ENCODE data around the gene MTERF1. TPM values are rescaled to one million over a fixed set of nuclear protein-coding genes. Genes with fewer than 3 reads are reported as not detected.

The MTERF1 gene
- total RNA-seq, 1 experiment from 2014 or later, result 19.8 TPM

DNA sequence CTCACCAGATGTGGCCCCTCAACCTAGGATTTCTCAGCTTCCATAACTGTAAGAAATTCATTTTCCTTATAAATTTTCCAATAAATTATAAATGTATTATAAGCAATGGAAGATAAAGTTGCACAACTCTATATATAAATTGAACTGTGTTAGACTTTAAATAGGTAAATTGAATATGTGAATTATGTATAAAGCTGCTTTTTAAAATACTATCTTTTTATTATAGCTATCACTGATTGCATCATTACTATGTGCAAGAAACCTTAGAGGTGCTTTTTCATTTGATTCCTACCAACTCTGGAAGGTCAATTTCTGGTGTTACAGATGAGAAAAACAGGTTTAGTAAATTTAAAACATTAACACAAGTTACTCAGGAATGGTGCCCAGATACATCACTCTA, 8.4 kb downstream of the MTERF1 start:
- no peaks in the 10 kb centered on the region for H3K79me1 ChIP-seq (ENCODE audit: insufficient read depth, low read depth, low read length, poor library complexity, severe bottlenecking)
- no peak overlapping the region for H3K4me2 ChIP-seq (ENCODE audit: insufficient read depth, insufficient read length, low read length)
- H4K8ac ChIP-seq (replicated peaks; ENCODE audit: insufficient read length, low read depth, low read length), result no peak overlapping the region
- no peak overlapping the region for H3K23ac ChIP-seq (ENCODE audit: insufficient read length, low read depth, low read length)
- H3K18ac ChIP-seq (ENCODE audit: insufficient read length, low read depth, low read length), result no peak overlapping the region
- H2BK12ac ChIP-seq (ENCODE audit: insufficient read length, low read depth, low read length), result no peak overlapping the region
- TF ChIP-seq, protein P1, sequence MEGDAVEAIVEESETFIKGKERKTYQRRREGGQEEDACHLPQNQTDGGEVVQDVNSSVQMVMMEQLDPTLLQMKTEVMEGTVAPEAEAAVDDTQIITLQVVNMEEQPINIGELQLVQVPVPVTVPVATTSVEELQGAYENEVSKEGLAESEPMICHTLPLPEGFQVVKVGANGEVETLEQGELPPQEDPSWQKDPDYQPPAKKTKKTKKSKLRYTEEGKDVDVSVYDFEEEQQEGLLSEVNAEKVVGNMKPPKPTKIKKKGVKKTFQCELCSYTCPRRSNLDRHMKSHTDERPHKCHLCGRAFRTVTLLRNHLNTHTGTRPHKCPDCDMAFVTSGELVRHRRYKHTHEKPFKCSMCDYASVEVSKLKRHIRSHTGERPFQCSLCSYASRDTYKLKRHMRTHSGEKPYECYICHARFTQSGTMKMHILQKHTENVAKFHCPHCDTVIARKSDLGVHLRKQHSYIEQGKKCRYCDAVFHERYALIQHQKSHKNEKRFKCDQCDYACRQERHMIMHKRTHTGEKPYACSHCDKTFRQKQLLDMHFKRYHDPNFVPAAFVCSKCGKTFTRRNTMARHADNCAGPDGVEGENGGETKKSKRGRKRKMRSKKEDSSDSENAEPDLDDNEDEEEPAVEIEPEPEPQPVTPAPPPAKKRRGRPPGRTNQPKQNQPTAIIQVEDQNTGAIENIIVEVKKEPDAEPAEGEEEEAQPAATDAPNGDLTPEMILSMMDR (conservative IDR thresholded peaks at IDR 0.05), result no peak
- H3K4me3 Mint-ChIP-seq, result no peak overlapping the region
- H3K23me2 ChIP-seq (ENCODE audit: insufficient read length, low read depth, low read length, poor library complexity, severe bottlenecking), result no peaks in the 10 kb centered on the region
- no peaks in the 10 kb centered on the region for H3K4me1 Mint-ChIP-seq
- no peaks in the 10 kb centered on the region for H3K27me3 Mint-ChIP-seq (ENCODE audit: low read depth)
- H3K27me3 ChIP-seq (ENCODE audit: insufficient read depth, low read length), result no peaks in the 10 kb centered on the region
- no peak for DNase-seq
- no peak overlapping the region for H2BK5ac ChIP-seq (ENCODE audit: insufficient read length, low read length)
- H4K20me1 ChIP-seq (ENCODE audit: control insufficient read depth, insufficient read depth, insufficient read length), result no peaks in the 10 kb centered on the region
- no peak overlapping the region for H3K27ac Mint-ChIP-seq
- no peak overlapping the region for H2BK15ac ChIP-seq (ENCODE audit: low read depth, low read length)
- no peak overlapping the region for H4K5ac ChIP-seq (ENCODE audit: insufficient read length, low read depth, low read length)
- H2AFZ ChIP-seq (ENCODE audit: low read length), result no peak overlapping the region
- H3K79me2 ChIP-seq (ENCODE audit: insufficient read depth, low read length), result no peaks in the 10 kb centered on the region
- no peak overlapping the region for H3K56ac ChIP-seq (ENCODE audit: insufficient read length, low read depth, low read length)
- H3K9me3 Mint-ChIP-seq, result no peaks in the 10 kb centered on the region
- H2BK20ac ChIP-seq (ENCODE audit: low read depth, low read length, poor library complexity, severe bottlenecking), result no peak overlapping the region
- H3K36me3 Mint-ChIP-seq (ENCODE audit: insufficient read depth in 1 of 3, low read depth in 3 of 3), result peaks cover 0 to 9% (median 5%) of the 10 kb centered on the region in 3 experiments; a peak in 5 of 7 replicates
- no peak overlapping the region for H3K4ac ChIP-seq (ENCODE audit: low read depth, low read length)
- no peaks in the 10 kb centered on the region for H3K9me3 ChIP-seq (ENCODE audit: control insufficient read depth, low read depth, low read length)
- no peak overlapping the region for H3K14ac ChIP-seq (ENCODE audit: insufficient read depth, low read length)
- H3K27ac ChIP-seq (ENCODE audit: insufficient read length, low read depth, low read length), result no peak overlapping the region
- no peak overlapping the region for H2AK5ac ChIP-seq (ENCODE audit: insufficient read length, low read length)
- H2BK120ac ChIP-seq (ENCODE audit: low read depth, low read length, poor library complexity, severe bottlenecking), result no peak overlapping the region
- H4K91ac ChIP-seq (ENCODE audit: insufficient read length, low read depth, low read length), result no peak overlapping the region
- no peak overlapping the region for H3K9ac ChIP-seq (ENCODE audit: extremely low read depth, insufficient read length, low read length)
- no peak overlapping the region for H3T11ph ChIP-seq (ENCODE audit: low read length)
- no peaks in the 10 kb centered on the region for H3K4me1 ChIP-seq (ENCODE audit: insufficient read depth, low read length)

Measured in H9 (cell line).